ENCODE measurements around the gene AADACL3. TPM values are rescaled to one million over a fixed set of nuclear protein-coding genes. Genes with fewer than 3 reads are reported as not detected.
"Not testable (repeated sequence)": the region's sequence is repeated elsewhere in the genome, so short reads cannot be mapped to it uniquely, and the experiment has no call there.

The AADACL3 gene
- polyA plus RNA-seq, 3 donors = not detected

GRCh38 chr1:12714710-12715475, 1.0 kb upstream of the AADACL3 start:
- no peak for DNase-seq (ENCODE audit: low read depth in 3 of 3, low spot score in 2 of 3)

GRCh38 chr1:12717301-12717838, 1.5 kb downstream of the AADACL3 start:
- DNase-seq (ENCODE audit: low read depth in 3 of 3, low spot score in 2 of 3) = no peak

- no peak for DNase-seq (ENCODE audit: low read depth in 3 of 3, low spot score in 2 of 3)
Observed at GRCh38 chr1:12722626-12723025, 6.7 kb downstream of the AADACL3 start.

GRCh38 chr1:12728391-12728790, 12.5 kb downstream of the AADACL3 start:
- no peak for DNase-seq (ENCODE audit: low read depth in 3 of 3, low spot score in 2 of 3)

- no peak for DNase-seq (ENCODE audit: low read depth in 3 of 3, low spot score in 2 of 3)
Observed at GRCh38 chr1:12730156-12730555, 14.2 kb downstream of the AADACL3 start.

GRCh38 chr1:12731084-12731483, 15.2 kb downstream of the AADACL3 start:
- DNase-seq (ENCODE audit: low read depth in 3 of 3, low spot score in 2 of 3) = not testable (repeated sequence)

- DNase-seq (ENCODE audit: low read depth in 3 of 3, low spot score in 2 of 3) = no peak
Observed at GRCh38 chr1:12734651-12735050, 18.7 kb downstream of the AADACL3 start.

GRCh38 chr1:12738934-12739333, 23.0 kb downstream of the AADACL3 start:
- DNase-seq (ENCODE audit: low read depth in 3 of 3, low spot score in 2 of 3) = no peak

- no peak for DNase-seq (ENCODE audit: low read depth in 3 of 3, low spot score in 2 of 3)
Observed at GRCh38 chr1:12739613-12740012, 23.7 kb downstream of the AADACL3 start.

GRCh38 chr1:12741946-12742345, 26.0 kb downstream of the AADACL3 start:
- no peak for DNase-seq (ENCODE audit: low read depth in 3 of 3, low spot score in 2 of 3)

- no peak for DNase-seq (ENCODE audit: low read depth in 3 of 3, low spot score in 2 of 3)
Observed at GRCh38 chr1:12745126-12745991, 29.4 kb downstream of the AADACL3 start.

GRCh38 chr1:12745992-12746323, 30.0 kb downstream of the AADACL3 start, which contains the start of gene CFAP107:
Gene CFAP107 (plus strand): TSS chr1:12746200. CDS start chr1:12746431, 231 bp downstream.
- peak in 2 of 3 donors; percentile 2 to 24 for DNase-seq (ENCODE audit: low read depth in 3 of 3, low spot score in 2 of 3)

GRCh38 chr1:12748778-12749355, 33.0 kb downstream of the AADACL3 start:
- DNase-seq (ENCODE audit: low read depth in 3 of 3, low spot score in 2 of 3) = no peak

GRCh38 chr1:12754738-12755137, 38.8 kb downstream of the AADACL3 start:
- no peak for DNase-seq (ENCODE audit: low read depth in 3 of 3, low spot score in 2 of 3)

GRCh38 chr1:12756273-12756672, 40.4 kb downstream of the AADACL3 start:
- no peak for DNase-seq (ENCODE audit: low read depth in 3 of 3, low spot score in 2 of 3)

GRCh38 chr1:12756768-12757413, 41.0 kb downstream of the AADACL3 start:
- DNase-seq (ENCODE audit: low read depth in 3 of 3, low spot score in 2 of 3) = no peak

GRCh38 chr1:12757836-12758235, 41.9 kb downstream of the AADACL3 start:
- DNase-seq (ENCODE audit: low read depth in 3 of 3, low spot score in 2 of 3) = no peak

GRCh38 chr1:12760256-12760795, 44.4 kb downstream of the AADACL3 start:
- no peak for DNase-seq (ENCODE audit: low read depth in 3 of 3, low spot score in 2 of 3)

GRCh38 chr1:12761781-12762180, 45.9 kb downstream of the AADACL3 start:
- DNase-seq (ENCODE audit: low read depth in 3 of 3, low spot score in 2 of 3) = no peak

GRCh38 chr1:12762766-12763165, 46.9 kb downstream of the AADACL3 start:
- no peak for DNase-seq (ENCODE audit: low read depth in 3 of 3, low spot score in 2 of 3)
